ENCODE data around the gene ARHGEF1.

DNA sequence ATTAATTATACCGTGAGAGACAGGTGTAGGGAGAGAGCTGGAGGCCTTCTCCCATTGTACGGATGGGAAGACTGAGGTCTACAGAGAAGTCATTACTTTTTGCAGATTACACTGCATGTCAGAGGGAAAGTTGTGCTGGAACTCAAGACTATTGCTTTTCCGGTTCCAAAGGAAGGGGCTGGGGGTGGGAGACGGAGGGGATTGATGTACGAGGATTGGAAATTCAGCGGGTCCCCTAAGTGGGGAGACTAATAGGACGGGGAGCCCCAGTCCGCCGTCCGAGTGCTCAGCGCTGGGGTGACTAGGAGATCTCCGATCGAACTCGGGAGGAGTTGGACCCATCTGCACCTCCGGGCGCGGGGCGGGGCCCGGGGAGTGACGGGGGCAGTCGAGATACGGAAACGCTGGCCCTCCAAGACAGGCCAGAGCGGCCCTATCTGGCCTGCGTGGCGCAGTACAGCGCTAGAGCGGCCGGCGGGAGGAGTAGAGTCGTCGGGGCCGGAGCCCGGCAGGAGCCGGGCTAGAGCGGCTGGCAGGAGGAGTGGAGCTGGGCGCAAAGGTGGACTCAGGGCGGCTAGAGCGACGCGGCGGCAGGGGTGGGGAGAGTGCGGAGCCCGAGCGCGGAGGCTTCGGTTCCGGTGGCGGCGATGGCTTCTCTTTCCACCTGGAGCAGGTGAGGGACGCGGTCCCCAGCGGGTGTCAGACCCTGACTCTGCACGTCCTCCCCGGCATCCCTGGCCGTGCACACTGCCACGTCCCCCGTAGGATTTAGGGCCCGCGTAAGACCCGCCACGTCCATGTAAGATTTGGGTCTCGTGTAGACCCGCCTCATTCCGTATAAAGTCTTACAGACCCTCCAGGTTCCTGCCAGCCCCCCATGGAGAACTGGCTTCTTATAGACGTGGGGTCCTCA, 1.1 kb downstream of the ARHGEF1 start:
- TF ChIP-seq, protein P1, sequence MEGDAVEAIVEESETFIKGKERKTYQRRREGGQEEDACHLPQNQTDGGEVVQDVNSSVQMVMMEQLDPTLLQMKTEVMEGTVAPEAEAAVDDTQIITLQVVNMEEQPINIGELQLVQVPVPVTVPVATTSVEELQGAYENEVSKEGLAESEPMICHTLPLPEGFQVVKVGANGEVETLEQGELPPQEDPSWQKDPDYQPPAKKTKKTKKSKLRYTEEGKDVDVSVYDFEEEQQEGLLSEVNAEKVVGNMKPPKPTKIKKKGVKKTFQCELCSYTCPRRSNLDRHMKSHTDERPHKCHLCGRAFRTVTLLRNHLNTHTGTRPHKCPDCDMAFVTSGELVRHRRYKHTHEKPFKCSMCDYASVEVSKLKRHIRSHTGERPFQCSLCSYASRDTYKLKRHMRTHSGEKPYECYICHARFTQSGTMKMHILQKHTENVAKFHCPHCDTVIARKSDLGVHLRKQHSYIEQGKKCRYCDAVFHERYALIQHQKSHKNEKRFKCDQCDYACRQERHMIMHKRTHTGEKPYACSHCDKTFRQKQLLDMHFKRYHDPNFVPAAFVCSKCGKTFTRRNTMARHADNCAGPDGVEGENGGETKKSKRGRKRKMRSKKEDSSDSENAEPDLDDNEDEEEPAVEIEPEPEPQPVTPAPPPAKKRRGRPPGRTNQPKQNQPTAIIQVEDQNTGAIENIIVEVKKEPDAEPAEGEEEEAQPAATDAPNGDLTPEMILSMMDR (IDR thresholded peaks at IDR 0.05; ENCODE audit: low read depth, low read length): 0 out of 2 replicates have a peak, but pooled peaks have one; percentile 5
- TF ChIP-seq EZH2phosphoT487 (IDR thresholded peaks at IDR 0.05; ENCODE audit: low read depth): no peak

All from OCI-LY3 (cell line).